ENCODE results near the gene H2BW2.
"Not testable (repeated sequence)": the region's sequence is repeated elsewhere in the genome, so short reads cannot be mapped to it uniquely, and the experiment has no call there.

H2BW2 gene

DNA sequence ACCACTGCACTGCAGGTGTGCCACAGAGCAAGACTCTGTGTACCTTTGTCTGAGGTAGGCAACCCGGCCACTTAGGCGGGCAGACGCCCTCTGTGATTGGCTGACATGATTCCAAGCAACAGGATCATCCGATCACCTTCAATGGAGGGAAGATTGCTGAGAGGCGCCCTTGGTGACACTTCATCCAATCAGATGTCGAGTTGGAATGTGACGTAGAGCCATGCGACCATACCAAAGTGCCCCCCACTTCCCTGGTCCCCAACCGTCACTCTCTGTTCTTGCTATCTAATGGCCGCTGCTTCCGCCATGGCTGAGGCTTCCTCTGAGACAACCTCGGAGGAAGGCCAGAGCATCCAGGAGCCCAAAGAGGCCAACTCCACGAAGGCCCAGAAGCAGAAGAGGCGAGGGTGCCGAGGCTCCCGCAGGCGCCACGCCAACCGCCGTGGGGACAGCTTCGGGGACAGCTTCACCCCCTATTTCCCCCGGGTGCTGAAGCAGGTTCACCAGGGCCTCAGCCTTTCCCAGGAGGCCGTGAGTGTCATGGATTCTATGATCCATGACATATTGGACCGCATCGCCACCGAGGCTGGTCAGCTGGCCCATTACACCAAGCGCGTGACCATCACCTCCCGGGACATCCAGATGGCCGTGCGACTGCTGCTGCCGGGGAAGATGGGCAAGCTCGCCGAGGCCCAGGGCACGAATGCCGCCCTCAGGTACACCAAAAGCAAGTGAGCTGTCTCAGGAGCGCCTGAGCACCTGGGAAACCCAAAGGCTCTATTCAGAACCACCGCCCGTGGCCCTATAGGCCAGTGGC, at the start of gene H2BW2:
Gene H2BW2, plus strand, starts transcription at position 268 of the 817 bp plus-strand sequence. Its CDS starts 39 bp downstream, at position 307.
- TF ChIP-seq JUND (IDR thresholded peaks at IDR 0.05; ENCODE audit: low read depth) = no peak
- in situ Hi-C loops (cut with HindIII; ENCODE audit: low pct_unique_long_range_greater_than_20kb, low sequenced_read_pairs) = no loop called here
- no peak for DNase-seq (ENCODE audit: low read depth in 1 of 2, low spot score in 1 of 2)

DNA sequence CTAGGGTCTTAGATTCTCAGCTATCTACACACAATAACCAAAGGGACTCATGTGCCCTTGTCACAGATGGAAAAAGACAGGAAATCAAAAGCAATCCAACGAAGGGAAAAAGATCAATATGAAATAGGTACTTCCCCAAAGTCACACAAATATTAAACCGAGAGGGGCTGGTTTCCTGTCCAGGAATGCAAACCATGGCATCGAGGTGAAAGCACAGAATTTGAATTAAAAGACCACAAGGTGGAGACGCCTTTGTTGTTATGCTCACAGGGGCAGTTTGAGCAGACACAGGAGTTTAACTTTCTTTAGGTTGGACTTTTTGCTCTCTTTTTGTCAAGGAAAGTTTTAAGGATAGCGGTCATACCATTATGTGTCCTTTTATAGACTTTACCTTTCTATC, 40.5 kb upstream of the H2BW2 start:
- TF ChIP-seq JUND (IDR thresholded peaks at IDR 0.05; ENCODE audit: low read depth) = no peak
- no peak for DNase-seq (ENCODE audit: low read depth in 1 of 2, low spot score in 1 of 2)
- in situ Hi-C loops (cut with HindIII; ENCODE audit: low pct_unique_long_range_greater_than_20kb, low sequenced_read_pairs) = no loop called here

DNA sequence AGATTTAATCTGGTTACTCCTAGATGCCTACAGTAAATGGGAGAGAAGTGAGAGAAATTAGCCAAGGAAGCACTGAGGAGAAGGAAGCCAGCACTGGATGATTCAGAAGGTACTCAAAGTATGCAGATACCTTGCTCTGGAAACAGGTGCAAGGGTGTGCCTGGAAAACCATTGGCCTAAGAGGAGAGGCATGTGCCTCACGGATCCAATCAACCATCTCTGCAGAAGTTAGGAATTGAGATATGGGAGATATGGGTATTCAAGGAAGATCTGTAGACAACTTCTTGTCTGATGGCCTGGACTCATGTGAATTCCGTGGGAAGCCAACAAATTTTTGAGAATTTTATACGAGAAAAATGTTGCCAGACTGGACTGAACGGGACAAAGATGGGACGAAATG, 30.9 kb upstream of the H2BW2 start:
- no peak for TF ChIP-seq JUND (IDR thresholded peaks at IDR 0.05; ENCODE audit: low read depth)
- in situ Hi-C loops (cut with HindIII; ENCODE audit: low pct_unique_long_range_greater_than_20kb, low sequenced_read_pairs) = no loop called here
- DNase-seq (ENCODE audit: low read depth in 1 of 2, low spot score in 1 of 2) = no peak

DNA sequence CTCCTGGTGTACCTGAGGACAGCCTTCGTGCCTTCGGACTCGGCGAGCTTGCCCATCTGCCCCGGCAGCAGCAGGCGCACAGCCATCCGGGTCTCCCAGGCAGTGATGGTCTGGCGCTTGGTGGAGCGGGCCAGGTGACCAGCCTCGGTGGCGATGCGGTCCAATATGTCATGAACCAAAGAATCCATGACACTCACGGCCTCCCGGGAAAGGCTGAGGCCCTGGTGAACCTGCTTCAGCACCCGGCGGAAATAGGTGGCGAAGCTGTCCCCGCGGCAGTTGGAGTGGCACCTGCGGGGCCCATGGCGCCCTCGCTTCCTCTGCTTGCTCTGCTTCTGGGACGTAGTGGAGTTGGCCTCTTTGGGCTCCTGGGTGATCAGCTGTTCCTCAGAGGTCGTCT, 26.6 kb upstream of the H2BW2 start:
- DNase-seq (ENCODE audit: low read depth in 1 of 2, low spot score in 1 of 2) = no peak
- in situ Hi-C loops (cut with HindIII; ENCODE audit: low pct_unique_long_range_greater_than_20kb, low sequenced_read_pairs) = no loop called here
- TF ChIP-seq JUND (IDR thresholded peaks at IDR 0.05; ENCODE audit: low read depth) = no peak

DNA sequence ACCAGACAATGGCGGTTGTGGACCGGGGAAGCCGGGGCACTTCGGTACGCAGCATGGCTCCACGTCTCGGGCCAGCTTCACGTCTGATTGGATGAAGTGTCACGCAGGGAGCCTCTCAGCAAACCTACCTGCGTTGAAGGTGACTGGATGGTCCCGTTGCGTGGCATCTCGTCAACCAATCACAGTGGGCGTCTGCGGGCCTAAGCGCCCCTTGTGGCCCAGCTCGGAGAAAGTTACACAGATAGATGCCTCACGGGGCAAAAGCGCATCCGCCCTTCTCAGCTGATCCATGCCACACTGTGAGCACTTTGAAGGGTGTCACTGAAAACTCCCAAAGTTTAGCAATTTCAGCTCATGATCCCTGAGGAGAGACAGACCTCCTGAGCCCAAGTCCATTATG, 26.1 kb upstream of the H2BW2 start, which contains the start of gene H2BW1:
Gene H2BW1, minus strand, starts transcription at position 103 of the 400 bp plus-strand sequence. CDS start 132 bp downstream, outside the sequence.
- DNase-seq (ENCODE audit: low read depth in 1 of 2, low spot score in 1 of 2) = no peak

DNA sequence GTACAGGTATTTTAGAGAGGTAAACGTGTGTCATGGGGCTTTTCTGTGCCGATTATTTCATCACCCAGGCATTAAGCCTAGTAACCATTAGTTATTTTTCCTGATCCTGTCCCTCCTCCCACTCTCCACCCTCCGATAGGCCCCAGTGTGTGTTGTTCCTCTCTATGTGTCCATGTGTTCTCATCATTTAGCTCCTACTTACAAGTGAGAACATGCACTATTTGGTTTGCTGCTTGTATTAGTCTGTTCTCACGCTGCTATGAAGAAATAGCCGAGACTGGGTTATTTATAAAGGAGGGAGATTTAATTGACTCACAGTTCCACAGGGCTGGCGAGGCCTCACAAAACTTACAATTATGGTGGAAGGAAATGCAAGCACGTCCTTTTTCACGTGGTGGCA, 24.2 kb upstream of the H2BW2 start:
- DNase-seq (ENCODE audit: low read depth in 1 of 2, low spot score in 1 of 2); in situ Hi-C loops (cut with HindIII; ENCODE audit: low pct_unique_long_range_greater_than_20kb, low sequenced_read_pairs): not testable (repeated sequence)

More for the DNA sequence above, 26.1 kb upstream of the H2BW2 start, which contains the start of gene H2BW1:
- TF ChIP-seq JUND (IDR thresholded peaks at IDR 0.05; ENCODE audit: low read depth) = no peak
- in situ Hi-C loops (cut with HindIII; ENCODE audit: low pct_unique_long_range_greater_than_20kb, low sequenced_read_pairs) = no loop called here

DNA sequence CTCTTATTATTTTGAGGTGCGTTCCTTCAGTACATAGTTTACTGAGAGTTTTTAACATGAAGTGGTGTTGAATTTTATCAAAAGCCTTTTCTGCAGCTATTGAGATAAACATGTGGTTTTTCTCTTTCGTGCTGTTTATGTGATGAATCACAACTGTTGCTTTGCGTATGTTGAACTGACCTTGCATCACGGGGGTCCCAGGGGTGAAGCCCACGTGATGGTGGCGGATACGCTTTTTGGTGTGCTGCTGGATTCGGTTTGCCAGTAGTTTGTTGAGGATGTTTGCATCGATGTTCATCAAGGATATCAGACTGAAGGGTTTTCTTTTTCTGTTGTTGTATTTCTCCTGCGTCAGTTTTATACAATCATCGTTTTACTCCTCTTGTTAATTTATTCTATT, 21.6 kb upstream of the H2BW2 start:
- in situ Hi-C loops (cut with HindIII; ENCODE audit: low pct_unique_long_range_greater_than_20kb, low sequenced_read_pairs) = no loop called here
- DNase-seq (ENCODE audit: low read depth in 1 of 2, low spot score in 1 of 2) = no peak
- no peak for TF ChIP-seq JUND (IDR thresholded peaks at IDR 0.05; ENCODE audit: low read depth)

DNA sequence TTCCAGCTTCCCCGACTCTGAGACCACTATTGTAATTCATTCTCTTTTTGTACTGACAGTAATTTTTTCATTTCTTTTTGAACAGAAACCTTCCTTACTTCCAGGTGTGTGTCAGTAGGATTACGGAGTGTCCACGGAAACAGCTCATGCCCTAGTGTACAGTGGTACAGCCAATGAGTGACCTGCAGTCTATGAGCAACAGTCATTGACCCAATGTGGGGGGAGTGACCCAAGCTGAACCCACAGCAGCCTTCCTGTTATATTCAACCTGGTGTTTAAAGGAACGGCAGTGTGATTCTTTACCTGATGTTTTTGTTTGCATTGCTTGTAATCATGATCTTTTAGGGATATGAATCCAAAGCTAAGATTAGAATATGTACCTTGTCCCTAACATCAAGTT, 1.2 kb downstream of the H2BW2 start:
- in situ Hi-C loops (cut with HindIII; ENCODE audit: low pct_unique_long_range_greater_than_20kb, low sequenced_read_pairs) = no loop called here
- no peak for DNase-seq (ENCODE audit: low read depth in 1 of 2, low spot score in 1 of 2)
- TF ChIP-seq JUND (IDR thresholded peaks at IDR 0.05; ENCODE audit: low read depth) = no peak

DNA sequence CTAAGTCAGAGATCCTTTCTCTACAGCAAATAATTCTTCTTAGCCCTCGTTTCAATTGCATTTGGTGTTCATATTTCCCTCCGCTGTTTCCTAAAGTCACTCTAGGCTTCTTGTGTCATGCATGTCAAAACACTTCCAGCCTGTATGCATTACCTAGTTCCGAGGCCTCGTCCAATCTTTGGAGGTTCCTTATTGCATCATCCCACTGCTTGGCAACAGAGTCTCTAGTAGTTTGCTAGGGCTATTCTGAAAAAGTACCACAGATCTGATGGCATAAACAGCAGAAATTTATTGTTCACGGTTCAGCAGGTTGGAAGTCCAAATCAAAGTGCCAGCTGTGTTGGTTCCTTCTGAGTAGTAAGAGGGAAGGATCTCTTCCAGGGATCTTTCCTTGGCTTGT, 5.9 kb downstream of the H2BW2 start:
- DNase-seq (ENCODE audit: low read depth in 1 of 2, low spot score in 1 of 2) = no peak
- in situ Hi-C loops (cut with HindIII; ENCODE audit: low pct_unique_long_range_greater_than_20kb, low sequenced_read_pairs) = no loop called here
- TF ChIP-seq JUND (IDR thresholded peaks at IDR 0.05; ENCODE audit: low read depth) = no peak

DNA sequence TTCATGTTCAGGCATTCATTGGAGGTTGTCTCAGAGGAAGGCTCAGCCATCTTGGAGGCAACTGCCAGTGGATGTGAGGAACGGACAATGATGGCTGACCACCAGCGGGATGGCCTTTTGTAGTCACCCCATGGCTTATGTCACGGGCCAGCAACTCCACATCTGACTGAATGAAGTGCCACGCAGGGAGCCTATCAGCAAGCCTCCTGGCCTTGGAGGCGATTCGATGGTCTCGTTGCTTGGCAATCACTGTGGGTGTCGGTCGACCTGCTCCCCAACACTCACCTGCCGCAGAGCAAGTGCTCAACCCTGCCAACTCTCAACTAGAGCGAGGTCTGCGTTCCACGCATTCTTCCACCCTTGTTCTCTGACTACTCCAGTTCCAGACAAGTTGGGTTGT, 7.4 kb downstream of the H2BW2 start:
- no peak for TF ChIP-seq JUND (IDR thresholded peaks at IDR 0.05; ENCODE audit: low read depth)
- in situ Hi-C loops (cut with HindIII; ENCODE audit: low pct_unique_long_range_greater_than_20kb, low sequenced_read_pairs) = no loop called here

DNA sequence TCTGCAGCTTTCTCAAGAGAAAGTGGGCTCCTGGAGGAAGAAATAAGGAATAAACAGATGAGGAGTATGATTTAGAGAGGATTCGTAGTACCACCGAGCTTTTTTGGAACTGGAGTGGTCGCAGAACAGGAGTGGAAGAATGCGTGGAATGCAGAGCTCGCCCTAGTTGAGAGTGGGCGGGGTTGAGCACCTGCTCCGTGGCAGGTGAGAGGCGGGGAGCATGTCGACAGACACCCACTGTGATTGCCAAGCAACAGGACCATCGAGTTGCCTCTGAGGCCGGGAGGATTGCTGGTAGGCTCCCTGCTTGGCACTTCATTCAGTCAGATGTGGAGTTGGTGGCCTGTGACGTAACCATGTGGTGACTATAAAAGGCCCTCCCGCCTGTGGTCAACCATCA, 15.2 kb downstream of the H2BW2 start:
- DNase-seq (ENCODE audit: low read depth in 1 of 2, low spot score in 1 of 2); in situ Hi-C loops (cut with HindIII; ENCODE audit: low pct_unique_long_range_greater_than_20kb, low sequenced_read_pairs): not testable (repeated sequence)

More for the DNA sequence above, 7.4 kb downstream of the H2BW2 start:
- DNase-seq (ENCODE audit: low read depth in 1 of 2, low spot score in 1 of 2) = no peak

DNA sequence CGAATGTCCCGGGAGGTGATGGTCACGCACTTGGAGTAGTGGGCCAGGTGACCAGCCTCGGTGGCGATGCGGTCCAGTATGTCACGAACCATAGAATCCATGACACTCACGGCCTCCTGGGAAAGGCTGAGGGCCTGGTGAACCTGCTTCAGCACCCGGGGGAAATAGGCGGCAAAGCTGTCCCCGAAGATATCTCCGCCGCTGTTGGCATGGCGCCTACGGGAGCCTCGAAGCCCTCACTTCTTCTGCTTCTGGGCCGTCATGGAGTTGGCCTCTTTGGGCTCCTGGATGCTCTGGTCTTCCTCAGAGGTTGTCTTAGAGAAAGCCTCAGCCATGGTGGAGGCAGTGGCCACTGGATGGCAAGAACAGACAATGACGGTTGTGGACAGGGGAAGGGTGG, 22.9 kb downstream of the H2BW2 start:
- DNase-seq (ENCODE audit: low read depth in 1 of 2, low spot score in 1 of 2); in situ Hi-C loops (cut with HindIII; ENCODE audit: low pct_unique_long_range_greater_than_20kb, low sequenced_read_pairs): not testable (repeated sequence)

DNA sequence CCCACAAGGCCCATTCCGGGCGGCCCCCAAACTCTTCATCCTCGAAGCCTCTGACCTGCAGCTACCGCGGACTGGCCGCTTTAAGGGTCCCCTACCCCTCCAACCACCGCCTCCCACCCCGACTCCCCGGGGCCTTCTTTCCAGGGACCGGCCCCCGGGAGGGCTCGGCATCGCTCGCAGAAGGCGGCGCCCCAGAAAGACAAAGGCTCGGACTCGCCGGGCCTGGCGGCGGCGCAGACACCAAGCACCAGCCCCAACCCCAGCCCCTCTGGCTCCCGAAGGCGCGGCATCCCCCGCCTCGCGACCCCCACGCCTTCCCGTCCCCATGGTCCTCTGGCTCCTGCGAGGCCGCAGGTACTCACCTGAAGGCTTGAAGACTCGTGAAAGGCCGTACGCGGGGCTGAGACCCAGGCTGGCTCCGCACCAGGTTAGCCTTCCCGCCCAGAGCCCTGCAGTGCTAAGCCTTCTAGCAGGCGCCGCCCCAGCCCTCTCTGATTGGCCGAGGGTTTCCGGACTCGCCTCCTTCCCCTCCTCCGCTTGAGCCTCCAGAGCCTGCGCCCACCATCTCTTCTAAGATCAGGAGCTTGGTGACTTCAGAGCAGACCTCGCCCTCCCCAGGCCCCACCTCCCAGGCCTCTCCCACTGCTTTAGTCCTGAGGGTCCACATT, 36.2 kb downstream of the H2BW2 start, which contains the start of gene TMSB15C:
Gene TMSB15C, minus strand, starts transcription at position 459 of the 668 bp plus-strand sequence.
- in situ Hi-C loops (cut with HindIII; ENCODE audit: low pct_unique_long_range_greater_than_20kb, low sequenced_read_pairs); DNase-seq (ENCODE audit: low read depth in 1 of 2, low spot score in 1 of 2): not testable (repeated sequence)

DNA sequence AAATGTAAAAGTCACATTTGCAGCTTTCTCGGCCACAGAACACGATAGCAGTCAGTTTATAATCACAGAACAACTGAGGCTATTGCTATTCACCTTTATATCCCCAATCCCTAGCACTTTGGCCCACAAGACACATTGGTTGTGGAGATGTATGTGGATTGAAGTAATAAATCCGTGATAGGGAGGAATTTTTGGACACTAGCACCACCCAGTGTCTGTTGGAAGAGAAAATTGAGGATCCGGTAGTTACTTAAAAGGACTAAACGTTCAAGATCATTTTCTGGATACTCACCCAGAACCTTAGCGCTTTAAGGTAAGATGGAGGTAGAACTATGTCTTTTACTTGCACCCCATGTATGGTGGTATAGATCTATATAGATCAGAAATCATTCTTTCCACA, 38.1 kb downstream of the H2BW2 start:
- DNase-seq (ENCODE audit: low read depth in 1 of 2, low spot score in 1 of 2); in situ Hi-C loops (cut with HindIII; ENCODE audit: low pct_unique_long_range_greater_than_20kb, low sequenced_read_pairs): not testable (repeated sequence)

All from T47D (cell line).